Bronchial epithelial cell (primary cell): ENCODE data around the gene PCDHA6. TPM values are rescaled to one million over a fixed set of nuclear protein-coding genes. Genes with fewer than 3 reads are reported as not detected.
"Not testable (repeated sequence)": the region's sequence is repeated elsewhere in the genome, so short reads cannot be mapped to it uniquely, and the experiment has no call there.

Source experiments
- DNase-seq: peaks from one replicate; pipeline ENCODE4 v3.0.0-alpha.2; 2010; ENCODE audit warnings: low read depth
- FAIRE-seq: peaks from 2 replicates; lab custom pipeline; 2011; peaks lifted over from hg19 to GRCh38; lab: Jason Lieb, UNC
- H3K27me3 ChIP-seq: 2 replicates; pipeline ENCODE4 v1.5.1; 2011; ENCODE audit warnings: low read length; ENCODE audit not compliant: control insufficient read depth, insufficient read depth
- H3K36me3 ChIP-seq: 2 replicates; pipeline ENCODE4 v1.5.1; 2011; ENCODE audit warnings: low read length; ENCODE audit not compliant: control insufficient read depth, insufficient read depth
- H3K4me3 ChIP-seq: 2 replicates; pipeline ENCODE4 v1.5.1; 2011; ENCODE audit warnings: mild to moderate bottlenecking, low read depth, low read length, control low read depth
- total RNA-seq: library from RNA; depleted of rRNA; stranded (reverse); fragments of >200 nt; gene quantifications from 2 replicates; pipeline ENCODE4 v1.2.1, GENCODE V29; 2014
- TF ChIP-seq, protein P1 (sequence below): IDR thresholded peaks from 2 replicates; pipeline ENCODE4 v1.5.1; 2011; ENCODE audit warnings: mild to moderate bottlenecking, moderate library complexity, low read length, control low read depth, inconsistent platforms; ENCODE audit not compliant: insufficient read depth, severe bottlenecking

PCDHA6 gene
- total RNA-seq, 1 donor from 2014 or later, result not detected

DNA sequence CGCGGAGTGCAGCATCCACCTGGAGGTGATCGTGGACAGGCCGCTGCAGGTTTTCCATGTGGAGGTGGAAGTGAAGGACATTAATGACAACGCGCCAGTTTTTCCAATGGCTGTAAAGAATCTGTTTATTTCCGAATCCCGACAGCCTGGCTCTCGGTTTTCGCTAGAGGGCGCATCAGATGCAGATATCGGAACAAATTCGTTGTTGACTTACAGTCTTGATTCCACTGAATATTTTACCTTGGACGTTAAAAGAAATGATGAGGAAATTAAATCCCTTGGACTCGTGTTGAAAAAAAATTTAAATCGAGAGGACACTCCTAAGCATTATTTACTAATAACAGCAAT is 26.3 kb upstream of the PCDHA6 start:
- no peaks in the 10 kb centered on the region for H3K36me3 ChIP-seq
- H3K4me3 ChIP-seq, result no peak overlapping the region
- no peak for FAIRE-seq
- TF ChIP-seq, protein P1, sequence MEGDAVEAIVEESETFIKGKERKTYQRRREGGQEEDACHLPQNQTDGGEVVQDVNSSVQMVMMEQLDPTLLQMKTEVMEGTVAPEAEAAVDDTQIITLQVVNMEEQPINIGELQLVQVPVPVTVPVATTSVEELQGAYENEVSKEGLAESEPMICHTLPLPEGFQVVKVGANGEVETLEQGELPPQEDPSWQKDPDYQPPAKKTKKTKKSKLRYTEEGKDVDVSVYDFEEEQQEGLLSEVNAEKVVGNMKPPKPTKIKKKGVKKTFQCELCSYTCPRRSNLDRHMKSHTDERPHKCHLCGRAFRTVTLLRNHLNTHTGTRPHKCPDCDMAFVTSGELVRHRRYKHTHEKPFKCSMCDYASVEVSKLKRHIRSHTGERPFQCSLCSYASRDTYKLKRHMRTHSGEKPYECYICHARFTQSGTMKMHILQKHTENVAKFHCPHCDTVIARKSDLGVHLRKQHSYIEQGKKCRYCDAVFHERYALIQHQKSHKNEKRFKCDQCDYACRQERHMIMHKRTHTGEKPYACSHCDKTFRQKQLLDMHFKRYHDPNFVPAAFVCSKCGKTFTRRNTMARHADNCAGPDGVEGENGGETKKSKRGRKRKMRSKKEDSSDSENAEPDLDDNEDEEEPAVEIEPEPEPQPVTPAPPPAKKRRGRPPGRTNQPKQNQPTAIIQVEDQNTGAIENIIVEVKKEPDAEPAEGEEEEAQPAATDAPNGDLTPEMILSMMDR, result no peak
- DNase-seq, result no peak
- no peaks in the 10 kb centered on the region for H3K27me3 ChIP-seq

DNA sequence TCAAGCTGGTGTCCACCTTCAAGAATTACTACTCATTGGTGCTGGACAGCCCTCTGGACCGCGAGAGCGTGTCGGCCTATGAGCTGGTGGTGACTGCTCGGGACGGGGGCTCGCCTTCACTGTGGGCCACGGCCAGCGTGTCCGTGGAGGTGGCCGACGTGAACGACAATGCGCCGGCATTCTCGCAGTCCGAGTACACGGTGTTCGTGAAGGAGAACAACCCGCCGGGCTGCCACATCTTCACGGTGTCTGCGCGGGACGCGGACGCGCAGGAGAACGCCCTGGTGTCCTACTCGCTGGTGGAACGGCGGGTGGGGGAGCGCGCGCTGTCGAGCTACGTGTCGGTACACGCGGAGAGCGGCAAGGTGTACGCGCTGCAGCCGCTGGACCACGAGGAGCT is 25.4 kb upstream of the PCDHA6 start:
- not testable (repeated sequence) for H3K36me3 ChIP-seq, H3K27me3 ChIP-seq, DNase-seq, H3K4me3 ChIP-seq, FAIRE-seq

DNA sequence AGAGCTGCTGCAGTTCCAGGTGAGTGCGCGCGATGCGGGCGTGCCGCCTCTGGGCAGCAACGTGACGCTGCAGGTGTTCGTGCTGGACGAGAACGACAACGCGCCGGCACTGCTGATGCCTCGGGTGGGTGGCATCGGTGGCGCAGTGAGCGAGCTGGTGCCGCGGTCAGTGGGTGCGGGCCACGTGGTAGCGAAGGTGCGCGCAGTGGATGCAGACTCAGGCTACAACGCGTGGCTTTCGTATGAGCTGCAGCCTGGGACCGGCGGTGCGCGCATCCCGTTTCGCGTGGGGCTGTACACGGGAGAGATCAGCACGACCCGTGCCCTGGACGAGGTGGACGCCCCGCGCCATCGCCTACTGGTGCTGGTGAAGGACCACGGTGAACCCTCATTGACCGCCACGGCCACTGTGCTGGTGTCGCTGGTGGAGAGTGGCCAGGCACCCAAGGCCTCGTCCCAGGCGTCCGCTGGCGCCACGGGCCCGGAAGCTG is 24.9 kb upstream of the PCDHA6 start:
- H3K4me3 ChIP-seq, result no peak overlapping the region
- FAIRE-seq (no peak), DNase-seq (no peak)
- no peaks in the 10 kb centered on the region for H3K27me3 ChIP-seq
- TF ChIP-seq, protein P1, result no peak
- H3K36me3 ChIP-seq, result no peaks in the 10 kb centered on the region

DNA sequence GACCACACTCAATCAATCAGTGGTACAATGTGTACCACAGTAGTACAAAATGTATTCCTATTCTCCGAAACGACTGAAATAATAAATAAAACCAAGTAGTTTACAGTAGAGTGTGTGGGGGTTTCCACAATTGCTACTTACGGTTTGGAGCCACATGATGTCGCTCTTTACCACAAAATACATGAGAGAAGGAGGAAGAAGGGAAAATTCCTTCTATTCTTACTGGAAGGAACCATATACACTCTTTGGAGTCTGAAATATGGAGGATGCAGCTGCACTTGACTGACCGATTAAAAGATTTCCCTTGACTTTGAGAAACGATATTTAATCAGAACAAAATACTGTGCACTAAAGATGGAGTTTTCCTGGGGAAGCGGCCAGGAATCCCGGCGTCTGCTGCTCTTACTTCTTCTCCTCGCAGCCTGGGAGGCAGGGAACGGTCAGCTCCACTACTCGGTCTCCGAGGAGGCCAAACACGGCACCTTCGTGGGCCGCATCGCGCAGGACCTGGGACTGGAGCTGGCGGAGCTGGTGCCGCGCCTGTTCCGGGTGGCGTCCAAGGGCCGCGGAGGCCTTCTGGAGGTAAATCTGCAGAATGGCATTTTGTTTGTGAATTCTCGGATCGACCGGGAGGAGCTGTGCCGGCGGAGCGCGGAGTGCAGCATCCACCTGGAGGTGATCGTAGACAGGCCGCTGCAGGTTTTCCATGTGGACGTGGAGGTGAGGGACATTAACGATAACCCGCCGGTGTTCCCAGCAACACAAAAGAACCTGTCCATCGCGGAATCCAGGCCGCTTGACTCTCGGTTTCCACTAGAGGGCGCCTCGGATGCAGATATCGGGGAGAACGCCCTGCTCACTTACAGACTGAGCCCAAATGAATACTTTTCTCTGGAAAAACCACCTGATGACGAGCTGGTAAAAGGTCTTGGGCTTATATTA is 20.7 kb upstream of the PCDHA6 start, which contains the start of gene PCDHA4:
Gene PCDHA4, plus strand, starts transcription at position 235 of the 942 bp plus-strand sequence.
- Histone ChIP-seq H3K36me3 (no peaks in the 10 kb centered on the region), H3K4me3 (peak within 1 kb of the TSS; percentile 26), H3K27me3 (no peaks in the 10 kb centered on the region)
- FAIRE-seq (no peak), DNase-seq (no peak)
- TF ChIP-seq, protein P1, result peak; percentile 27

DNA sequence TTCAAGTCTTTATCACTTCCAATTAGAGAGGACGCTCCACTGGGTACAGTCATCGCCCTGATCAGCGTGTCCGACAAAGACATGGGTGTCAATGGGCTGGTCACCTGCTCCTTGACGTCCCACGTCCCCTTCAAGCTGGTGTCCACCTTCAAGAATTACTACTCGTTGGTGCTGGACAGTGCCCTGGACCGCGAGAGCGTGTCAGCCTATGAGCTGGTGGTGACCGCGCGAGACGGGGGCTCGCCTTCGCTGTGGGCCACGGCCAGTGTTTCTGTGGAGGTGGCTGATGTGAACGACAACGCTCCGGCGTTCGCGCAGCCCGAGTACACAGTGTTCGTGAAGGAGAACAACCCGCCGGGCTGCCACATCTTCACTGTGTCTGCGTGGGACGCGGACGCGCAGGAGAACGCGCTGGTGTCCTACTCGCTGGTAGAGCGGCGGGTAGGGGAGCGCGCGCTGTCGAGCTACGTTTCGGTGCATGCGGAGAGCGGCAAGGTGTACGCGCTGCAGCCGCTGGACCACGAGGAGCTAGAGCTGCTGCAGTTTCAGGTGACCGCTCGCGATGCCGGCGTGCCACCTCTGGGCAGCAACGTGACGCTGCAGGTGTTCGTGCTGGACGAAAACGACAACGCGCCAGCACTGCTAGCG is 19.4 kb upstream of the PCDHA6 start:
- not testable (repeated sequence) for DNase-seq, H3K4me3 ChIP-seq, H3K36me3 ChIP-seq, H3K27me3 ChIP-seq, FAIRE-seq

DNA sequence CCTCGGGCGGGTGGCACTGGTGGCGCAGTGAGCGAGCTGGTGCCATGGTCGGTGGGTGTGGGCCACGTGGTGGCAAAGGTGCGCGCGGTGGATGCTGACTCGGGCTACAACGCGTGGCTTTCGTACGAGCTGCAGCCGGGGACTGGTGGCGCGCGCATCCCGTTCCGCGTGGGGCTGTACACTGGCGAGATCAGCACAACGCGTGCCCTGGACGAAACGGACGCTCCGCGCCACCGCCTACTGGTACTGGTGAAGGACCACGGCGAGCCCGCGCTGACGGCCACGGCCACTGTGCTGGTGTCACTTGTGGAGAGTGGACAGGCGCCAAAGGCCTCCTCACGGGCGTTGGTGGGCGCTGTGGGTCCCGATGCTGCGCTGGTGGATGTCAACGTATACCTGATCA is 18.9 kb upstream of the PCDHA6 start:
- TF ChIP-seq, protein P1, result no peak
- FAIRE-seq, result no peak
- DNase-seq, result no peak
- no peaks in the 10 kb centered on the region for H3K36me3 ChIP-seq
- no peaks in the 10 kb centered on the region for H3K27me3 ChIP-seq
- no peak overlapping the region for H3K4me3 ChIP-seq
